Measurements from ENCODE around the gene ARID3C. TPM values are rescaled to one million over a fixed set of nuclear protein-coding genes. Genes with fewer than 3 reads are reported as not detected.

The ARID3C gene
- total RNA-seq, 1 donor from 2014 or later: 4.7 TPM

GRCh38 chr9:34648673-34649072 is 19.8 kb upstream of the ARID3C start:
- Histone ChIP-seq H3K4me3 (no peak overlapping the region), H4K20me1 (ENCODE audit: low read depth) (peaks cover 8% of the 10 kb centered on the region), H3K27me3 (no peaks in the 10 kb centered on the region), H3K36me3 (no peaks in the 10 kb centered on the region), H2AFZ (replicated peaks) (no peak overlapping the region), H3K79me2 (ENCODE audit: low read depth) (peaks cover 16% of the 10 kb centered on the region), H3K4me2 (no peak overlapping the region), H3K9me3 (ENCODE audit: low read depth) (no peaks in the 10 kb centered on the region), H3K4me1 (peaks cover 32% of the 10 kb centered on the region), H3K9ac (no peak overlapping the region), H3K27ac (no peak overlapping the region), H3F3A (ENCODE audit: low read depth) (peaks cover 35% of the 10 kb centered on the region)
- TF ChIP-seq EZH2phosphoT487 (IDR thresholded peaks at IDR 0.05) (no peak), CTCF (IDR thresholded peaks at IDR 0.05) (no peak), EZH2 (IDR thresholded peaks at IDR 0.05) (no peak)
- Mint-ChIP-seq H3K27me3 (ENCODE audit: insufficient read depth, low read depth) (peaks cover 9% of the 10 kb centered on the region), H3K9me3 (no peaks in the 10 kb centered on the region), H3K4me1 (peaks cover 58% of the 10 kb centered on the region), H3K36me3 (peaks cover 13% of the 10 kb centered on the region), H3K4me3 (peak overlapping the region; percentile 93), H3K27ac (no peak overlapping the region)
- DNase-seq (ENCODE audit: low spot score): no peak

GRCh38 chr9:34647651-34648050 is 18.8 kb upstream of the ARID3C start:
- peak overlapping the region; percentile 93 for H3K4me3 Mint-ChIP-seq
- no peaks in the 10 kb centered on the region for H3K9me3 Mint-ChIP-seq
- peaks cover 31% of the 10 kb centered on the region for H3F3A ChIP-seq (ENCODE audit: low read depth)
- H3K4me1 Mint-ChIP-seq: peaks cover 49% of the 10 kb centered on the region
- TF ChIP-seq EZH2phosphoT487 (IDR thresholded peaks at IDR 0.05) (no peak), CTCF (IDR thresholded peaks at IDR 0.05) (no peak), EZH2 (IDR thresholded peaks at IDR 0.05) (no peak)
- no peaks in the 10 kb centered on the region for H3K27me3 ChIP-seq
- peaks cover 22% of the 10 kb centered on the region for H3K4me1 ChIP-seq
- peak overlapping the region; percentile 61 for H3K4me3 ChIP-seq
- H3K27ac Mint-ChIP-seq: peak overlapping the region; percentile 76
- peak overlapping the region; percentile 97 for H3K4me2 ChIP-seq
- no peak overlapping the region for H2AFZ ChIP-seq (replicated peaks)
- DNase-seq (ENCODE audit: low spot score): no peak
- peaks cover 13% of the 10 kb centered on the region for H3K36me3 Mint-ChIP-seq
- no peaks in the 10 kb centered on the region for H3K9me3 ChIP-seq (ENCODE audit: low read depth)
- peaks cover 16% of the 10 kb centered on the region for H3K79me2 ChIP-seq (ENCODE audit: low read depth)
- peaks cover 7% of the 10 kb centered on the region for H3K27me3 Mint-ChIP-seq (ENCODE audit: insufficient read depth, low read depth)
- H3K36me3 ChIP-seq: no peaks in the 10 kb centered on the region
- no peak overlapping the region for H3K27ac ChIP-seq
- peaks cover 8% of the 10 kb centered on the region for H4K20me1 ChIP-seq (ENCODE audit: low read depth)
- peak overlapping the region; percentile 36 for H3K9ac ChIP-seq

GRCh38 chr9:34647084-34647403 is 18.2 kb upstream of the ARID3C start:
- Histone ChIP-seq H3K36me3 (no peaks in the 10 kb centered on the region), H3K27me3 (no peaks in the 10 kb centered on the region), H3K4me3 (peak overlapping the region; percentile 61), H3K27ac (peak overlapping the region; percentile 81), H3K9ac (peak overlapping the region; percentile 36), H2AFZ (replicated peaks) (peak overlapping the region; percentile 87), H3K4me1 (peaks cover 21% of the 10 kb centered on the region), H4K20me1 (ENCODE audit: low read depth) (peaks cover 8% of the 10 kb centered on the region), H3K79me2 (ENCODE audit: low read depth) (peaks cover 16% of the 10 kb centered on the region), H3F3A (ENCODE audit: low read depth) (peaks cover 25% of the 10 kb centered on the region), H3K4me2 (peak overlapping the region; percentile 97), H3K9me3 (ENCODE audit: low read depth) (no peaks in the 10 kb centered on the region)
- H3K27me3 Mint-ChIP-seq (ENCODE audit: insufficient read depth, low read depth): peaks cover 7% of the 10 kb centered on the region
- no peak for DNase-seq (ENCODE audit: low spot score)
- H3K4me3 Mint-ChIP-seq: peak overlapping the region; percentile 93
- H3K36me3 Mint-ChIP-seq: peaks cover 13% of the 10 kb centered on the region
- no peaks in the 10 kb centered on the region for H3K9me3 Mint-ChIP-seq
- H3K27ac Mint-ChIP-seq: peak overlapping the region; percentile 76
- TF ChIP-seq CTCF (IDR thresholded peaks at IDR 0.05): no peak
- peaks cover 42% of the 10 kb centered on the region for H3K4me1 Mint-ChIP-seq
